ENCODE measurements around the gene MCM7.
"Not testable (repeated sequence)": the region's sequence is repeated elsewhere in the genome, so short reads cannot be mapped to it uniquely, and the experiment has no call there.

The MCM7 gene

GRCh38 chr7:100101016-100101862 lies at the start of gene MCM7, which contains the start of gene AP4M1:
MCM7 (minus strand) TSS chr7:100101397; CDS start chr7:100101294, 103 bp downstream.
AP4M1 (plus strand) TSS chr7:100101643; CDS start chr7:100101715, 72 bp downstream.
- peak; percentile 92 for ATAC-seq

GRCh38 chr7:100148559-100149328 lies 47.5 kb upstream of the MCM7 start, which contains the start of gene LAMTOR4:
LAMTOR4 (plus strand) TSS chr7:100148918; CDS start chr7:100148973, 55 bp downstream.
- ATAC-seq, result peak; percentile 98

GRCh38 chr7:100148225-100148558 lies 47.0 kb upstream of the MCM7 start:
- peak; percentile 2 to 5 for ATAC-seq

- ATAC-seq, result no peak
Measured at GRCh38 chr7:100147278-100147677, 46.1 kb upstream of the MCM7 start.

- not testable (repeated sequence) for ATAC-seq
Measured at GRCh38 chr7:100146350-100146749, 45.2 kb upstream of the MCM7 start.

GRCh38 chr7:100142461-100142860 lies 41.3 kb upstream of the MCM7 start:
- no peak for ATAC-seq

GRCh38 chr7:100141555-100141949 lies 40.4 kb upstream of the MCM7 start:
- no peak for ATAC-seq

- ATAC-seq, result no peak
Measured at GRCh38 chr7:100137851-100138760, 36.9 kb upstream of the MCM7 start.

- peak; percentile 80 to 83 for ATAC-seq
Measured at GRCh38 chr7:100132697-100133151, 31.5 kb upstream of the MCM7 start.

- no peak for ATAC-seq
Measured at GRCh38 chr7:100132126-100132525, 30.9 kb upstream of the MCM7 start.

GRCh38 chr7:100130608-100131453 lies 29.6 kb upstream of the MCM7 start:
- ATAC-seq, result no peak

- not testable (repeated sequence) for ATAC-seq
Measured at GRCh38 chr7:100130220-100130607, 29.0 kb upstream of the MCM7 start.

GRCh38 chr7:100128637-100128963 lies 27.4 kb upstream of the MCM7 start:
- no peak for ATAC-seq

GRCh38 chr7:100127866-100128636 lies 26.9 kb upstream of the MCM7 start:
- no peak for ATAC-seq

- peak; percentile 79 to 81 for ATAC-seq
Measured at GRCh38 chr7:100126931-100127865, 26.0 kb upstream of the MCM7 start, which contains the start of gene MBLAC1. MBLAC1 (plus strand) TSS chr7:100126967; CDS start chr7:100127396, 429 bp downstream.

GRCh38 chr7:100126239-100126930 lies 25.2 kb upstream of the MCM7 start:
- peak in 1 of 2 donors; percentile 33 for ATAC-seq

- no peak for ATAC-seq
Measured at GRCh38 chr7:100124301-100125230, 23.4 kb upstream of the MCM7 start.

GRCh38 chr7:100122568-100122967 lies 21.4 kb upstream of the MCM7 start:
- ATAC-seq, result no peak
